ENCODE results near the gene HAGHL. TPM values are rescaled to one million over a fixed set of nuclear protein-coding genes. Genes with fewer than 3 reads are reported as not detected.

HAGHL gene
- total RNA-seq, 4 donors from 2014 or later = 1.0 to 3.4 TPM; not detected in 2

GRCh38 chr16:718922-719321, 8.0 kb upstream of the HAGHL start:
- peaks cover 5 to 29% of the 10 kb centered on the region in 2 donors for H3K4me1 ChIP-seq
- no peak for TF ChIP-seq CTCF (IDR thresholded peaks at IDR 0.05)
- TF ChIP-seq POLR2A (IDR thresholded peaks at IDR 0.05) = no peak
- intact Hi-C loops (cut with DNase I; ENCODE audit: low total_unique reads) = no loop called here

DNA sequence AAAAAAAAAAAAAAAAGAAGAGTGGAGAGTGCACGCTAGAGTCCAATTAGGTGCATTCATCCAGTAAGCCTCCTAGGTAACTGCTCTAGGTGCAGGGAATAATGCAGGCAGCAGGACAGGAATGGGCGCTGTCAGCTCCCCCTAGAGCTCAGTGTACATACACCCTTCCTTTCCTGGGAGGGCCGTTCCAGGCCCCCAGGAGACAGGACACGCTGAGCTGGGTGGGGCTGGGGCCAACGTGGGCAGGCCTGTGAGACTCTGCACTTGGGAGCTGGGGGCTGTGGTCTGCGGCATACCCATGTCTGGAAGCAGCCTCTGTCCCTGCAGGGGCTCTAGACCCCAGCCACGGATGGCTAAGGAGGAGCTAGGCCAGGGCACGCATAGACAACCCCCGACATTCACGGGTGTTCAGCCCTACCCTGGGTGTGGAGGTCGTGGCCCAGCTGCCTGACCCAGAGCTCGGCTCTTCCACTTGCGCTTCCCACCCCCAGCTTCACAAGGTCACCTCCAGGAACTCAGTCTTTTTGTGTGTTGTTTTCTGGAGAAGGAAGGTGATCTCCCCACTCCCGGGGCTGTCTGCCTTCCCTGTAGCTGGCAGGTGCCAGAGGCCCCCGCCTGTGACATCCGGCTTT, 7.0 kb upstream of the HAGHL start:
- intact Hi-C loops (cut with DNase I; ENCODE audit: low total_unique reads) = no loop called here
- no peak for TF ChIP-seq CTCF (IDR thresholded peaks at IDR 0.05)
- peak overlapping the region; percentile 64 to 79 for H3K4me3 ChIP-seq
- peaks cover 5 to 29% of the 10 kb centered on the region in 2 donors for H3K4me1 ChIP-seq
- H3K27me3 ChIP-seq = no peaks in the 10 kb centered on the region
- H3K9me3 ChIP-seq = no peaks in the 10 kb centered on the region
- peak overlapping the region; percentile 79 to 84 for H3K27ac ChIP-seq
- DNase-seq = no peak
- no peaks in the 10 kb centered on the region for H3K36me3 ChIP-seq

More at GRCh38 chr16:718922-719321, 8.0 kb upstream of the HAGHL start:
- Histone ChIP-seq H3K4me3 (no peak overlapping the region), H3K9me3 (no peaks in the 10 kb centered on the region), H3K27ac (no peak overlapping the region), H3K27me3 (no peaks in the 10 kb centered on the region), H3K36me3 (no peaks in the 10 kb centered on the region)
- DNase-seq = no peak

DNA sequence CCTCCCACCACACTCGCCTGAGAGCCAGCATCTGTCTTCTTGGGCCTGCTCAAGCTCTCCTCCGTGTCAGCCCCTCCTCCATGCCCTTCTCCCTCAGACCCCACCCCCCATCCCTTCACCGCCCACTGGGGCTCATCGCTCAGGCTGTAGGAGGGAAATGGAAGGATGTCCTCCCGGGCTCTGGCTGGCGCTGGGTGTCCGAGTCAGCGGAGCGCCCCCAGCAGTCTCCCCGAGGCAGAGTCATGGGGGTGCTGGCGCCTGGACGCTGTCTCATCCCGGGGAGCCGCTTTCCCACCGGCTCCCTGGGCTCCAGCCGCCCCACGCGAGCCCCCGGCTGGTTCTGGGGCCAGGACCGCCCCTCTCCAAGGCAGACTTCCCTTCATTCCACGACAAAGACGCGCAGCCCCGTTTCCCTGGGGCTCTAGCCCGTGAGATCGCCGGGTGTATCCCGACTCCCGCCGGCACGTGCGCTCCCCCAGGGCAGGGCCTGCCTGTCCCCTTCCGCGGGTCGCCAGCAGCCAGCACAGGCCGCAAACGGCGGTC, 6.4 kb upstream of the HAGHL start:
- H3K36me3 ChIP-seq = no peaks in the 10 kb centered on the region
- peak; percentile 51 to 58 for DNase-seq
- TF ChIP-seq CTCF (IDR thresholded peaks at IDR 0.05) (no peak), POLR2A (IDR thresholded peaks at IDR 0.05) (no peak)
- intact Hi-C loops (cut with DNase I; ENCODE audit: low total_unique reads) = no loop called here
- H3K4me3 ChIP-seq = peak overlapping the region; percentile 64 to 79
- peak overlapping the region; percentile 79 to 84 for H3K27ac ChIP-seq
- H3K9me3 ChIP-seq = no peaks in the 10 kb centered on the region
- peaks cover 5 to 26% of the 10 kb centered on the region in 2 donors for H3K4me1 ChIP-seq
- no peaks in the 10 kb centered on the region for H3K27me3 ChIP-seq

GRCh38 chr16:720990-721764, 5.7 kb upstream of the HAGHL start, which contains the start of gene ANTKMT:
Gene ANTKMT, plus strand, starts transcription at chr16:721146. Its CDS starts 129 bp downstream, at chr16:721275.
- TF ChIP-seq CTCF (IDR thresholded peaks at IDR 0.05) (peak in 3 of 4 experiments; percentile 18 to 44 (median 27)), POLR2A (IDR thresholded peaks at IDR 0.05) (peak; percentile 33 to 67)
- DNase-seq = peak; percentile 57 to 78
- Histone ChIP-seq H3K9me3 (no peaks in the 10 kb centered on the region), H3K27me3 (peaks cover 0 to 3% of the 10 kb centered on the region in 2 donors), H3K4me3 (peak within 1 kb of the TSS; percentile 64 to 79), H3K36me3 (no peaks in the 10 kb centered on the region), H3K27ac (peak within 1 kb of the TSS; percentile 79 to 84), H3K4me1 (peaks cover 3 to 20% of the 10 kb centered on the region in 2 donors)
- intact Hi-C loops (cut with DNase I; ENCODE audit: low total_unique reads) = no loop called here

All from uterus (tissue), 4 donors.